H9 (cell line): ENCODE data around the gene RHBDD2. TPM values are rescaled to one million over a fixed set of nuclear protein-coding genes. Genes with fewer than 3 reads are reported as not detected.

Experiments used
- DNase-seq: peaks from one replicate; pipeline ENCODE4 v3.0.0-alpha.2; 2017
- H2AFZ ChIP-seq: one replicate; pipeline ENCODE4 v1.6.1; 2013; ENCODE audit warnings: mild to moderate bottlenecking, low read length, control low read depth, moderate library complexity
- H2AK5ac ChIP-seq: 2 replicates; pipeline ENCODE4 v1.6.1; 2013; ENCODE audit warnings: low read length, control low read depth, mixed read lengths; ENCODE audit not compliant: insufficient read length
- H2BK120ac ChIP-seq: one replicate; pipeline ENCODE4 v1.6.1; 2013; ENCODE audit warnings: low read depth, mild to moderate bottlenecking, low read length, control low read depth, inconsistent platforms; ENCODE audit not compliant: poor library complexity, severe bottlenecking
- H2BK12ac ChIP-seq: 2 replicates; pipeline ENCODE4 v1.6.1; 2013; ENCODE audit warnings: low read length, control low read depth, mixed read lengths, low read depth; ENCODE audit not compliant: insufficient read length
- H2BK15ac ChIP-seq: 2 replicates; pipeline ENCODE4 v1.6.1; 2013; ENCODE audit warnings: low read depth, low read length, control low read depth
- H2BK20ac ChIP-seq: one replicate; pipeline ENCODE4 v1.6.1; 2013; ENCODE audit warnings: low read depth, mild to moderate bottlenecking, low read length, control low read depth, inconsistent platforms; ENCODE audit not compliant: poor library complexity, severe bottlenecking
- H2BK5ac ChIP-seq: 2 replicates; pipeline ENCODE4 v1.6.1; 2013; ENCODE audit warnings: low read length, control low read depth, mixed read lengths; ENCODE audit not compliant: insufficient read length
- H3K14ac ChIP-seq: 2 replicates; pipeline ENCODE4 v1.6.1; 2013; ENCODE audit warnings: low read length, control low read depth; ENCODE audit not compliant: insufficient read depth
- H3K18ac ChIP-seq: 2 replicates; pipeline ENCODE4 v1.6.1; 2013; ENCODE audit warnings: low read depth, mild to moderate bottlenecking, mixed read lengths, low read length, control low read depth; ENCODE audit not compliant: insufficient read length
- H3K23ac ChIP-seq: 2 replicates; pipeline ENCODE4 v1.6.1; 2013; ENCODE audit warnings: low read length, control low read depth, mixed read lengths, low read depth; ENCODE audit not compliant: insufficient read length
- H3K23me2 ChIP-seq: 2 replicates; pipeline ENCODE4 v1.6.1; 2013; ENCODE audit warnings: low read depth, mild to moderate bottlenecking, mixed read lengths, low read length, control low read depth; ENCODE audit not compliant: insufficient read length, poor library complexity, severe bottlenecking
- H3K27ac ChIP-seq: 2 replicates; pipeline ENCODE4 v1.5.1; 2013; ENCODE audit warnings: low read length, control low read depth, mixed read lengths, low read depth; ENCODE audit not compliant: insufficient read length
- H3K27me3 ChIP-seq: 2 replicates; pipeline ENCODE4 v1.6.1; 2013; ENCODE audit warnings: low read length, control low read depth, inconsistent platforms; ENCODE audit not compliant: insufficient read depth
- H3K4ac ChIP-seq: 2 replicates; pipeline ENCODE4 v1.6.1; 2013; ENCODE audit warnings: low read depth, mild to moderate bottlenecking, control low read depth, inconsistent platforms, low read length, moderate library complexity
- H3K4me1 ChIP-seq: 2 replicates; pipeline ENCODE4 v1.6.1; 2013; ENCODE audit warnings: low read length, control low read depth, inconsistent platforms; ENCODE audit not compliant: insufficient read depth
- H3K4me2 ChIP-seq: 2 replicates; pipeline ENCODE4 v1.6.1; 2013; ENCODE audit warnings: low read length, control low read depth, mixed read lengths; ENCODE audit not compliant: insufficient read length, insufficient read depth
- H3K56ac ChIP-seq: 2 replicates; pipeline ENCODE4 v1.6.1; 2013; ENCODE audit warnings: low read depth, mild to moderate bottlenecking, mixed read lengths, low read length, control low read depth; ENCODE audit not compliant: insufficient read length
- H3K79me1 ChIP-seq: 2 replicates; pipeline ENCODE4 v1.6.1; 2013; ENCODE audit warnings: low read depth, mild to moderate bottlenecking, moderate library complexity, low read length, control low read depth, inconsistent platforms; ENCODE audit not compliant: insufficient read depth, poor library complexity, severe bottlenecking
- H3K79me2 ChIP-seq: 2 replicates; pipeline ENCODE4 v1.6.1; 2013; ENCODE audit warnings: low read length, control low read depth, inconsistent platforms; ENCODE audit not compliant: insufficient read depth
- H3K9ac ChIP-seq: 2 replicates; pipeline ENCODE4 v1.6.1; 2013; ENCODE audit warnings: low read length, control low read depth, mixed read lengths; ENCODE audit not compliant: insufficient read length; ENCODE audit errors: extremely low read depth
- H3K9me3 ChIP-seq: one replicate; pipeline ENCODE4 v1.6.1; 2013; ENCODE audit warnings: low read depth, low read length, inconsistent platforms; ENCODE audit not compliant: control insufficient read depth
- H3T11ph ChIP-seq: one replicate; pipeline ENCODE4 v1.6.1; 2013; ENCODE audit warnings: mild to moderate bottlenecking, low read length, control low read depth, inconsistent platforms
- H4K20me1 ChIP-seq: one replicate; pipeline ENCODE4 v1.6.1; 2013; ENCODE audit not compliant: control insufficient read depth, insufficient read length, insufficient read depth
- H4K5ac ChIP-seq: 2 replicates; pipeline ENCODE4 v1.6.1; 2013; ENCODE audit warnings: low read depth, mild to moderate bottlenecking, mixed read lengths, low read length, control low read depth; ENCODE audit not compliant: insufficient read length
- H4K8ac ChIP-seq: replicated peaks from 2 replicates; pipeline ENCODE4 v1.6.1; 2013; ENCODE audit warnings: low read length, control low read depth, mixed read lengths, low read depth; ENCODE audit not compliant: insufficient read length
- H4K91ac ChIP-seq: 2 replicates; pipeline ENCODE4 v1.6.1; 2013; ENCODE audit warnings: low read depth, mild to moderate bottlenecking, moderate library complexity, mixed read lengths, low read length, control low read depth; ENCODE audit not compliant: insufficient read length
- H3K27ac Mint-ChIP-seq, 3 experiments: 2 replicates in 2 of 3; 3 replicates in 1 of 3; pipeline ENCODE4 v1.8.0; 2020 to 2021; ENCODE audit warnings: mixed read lengths in 3 of 3, mild to moderate bottlenecking in 1 of 3, moderate library complexity in 1 of 3
- H3K27me3 Mint-ChIP-seq: 2 replicates; pipeline ENCODE4 v1.8.0; 2021; ENCODE audit warnings: low read depth, mild to moderate bottlenecking, moderate library complexity, mixed read lengths
- H3K36me3 Mint-ChIP-seq, 3 experiments: 2 replicates in 2 of 3; 3 replicates in 1 of 3; pipeline ENCODE4 v1.8.0; 2020 to 2021; ENCODE audit warnings: low read depth in 3 of 3, mixed read lengths in 3 of 3; ENCODE audit not compliant: insufficient read depth in 1 of 3
- H3K4me1 Mint-ChIP-seq, 2 experiments: 2 replicates each; pipeline ENCODE4 v1.8.0; 2020; ENCODE audit warnings: mixed read lengths in 2 of 2
- H3K4me3 Mint-ChIP-seq, 2 experiments: 2 replicates in 1 of 2; 3 replicates in 1 of 2; pipeline ENCODE4 v1.8.0; 2020 to 2021; ENCODE audit warnings: mild to moderate bottlenecking in 2 of 2, mixed read lengths in 2 of 2, moderate library complexity in 1 of 2
- H3K9me3 Mint-ChIP-seq, 2 experiments: 2 replicates in 1 of 2; 3 replicates in 1 of 2; pipeline ENCODE4 v1.8.0; 2020; ENCODE audit warnings: mild to moderate bottlenecking in 2 of 2, mixed read lengths in 2 of 2, moderate library complexity in 1 of 2
- CTCF ChIP-seq: fragments of 200-600 bp; sonication (generic); conservative IDR thresholded peaks from 3 replicates; pipeline ENCODE4 v1.8.0; 2021; ENCODE audit warnings: antibody characterized with exemption, mild to moderate bottlenecking
- WGBS: extraction: QIAGEN DNeasy Blood & Tissue Kit; methylation state at CpG from one replicate; pipeline ENCODE4 v1.1.7; 2013; ENCODE audit warnings: missing lambda C conversion rate, low lambda C conversion rate, mixed read lengths; ENCODE audit not compliant: insufficient read length; ENCODE audit errors: extremely low coverage; 5-methylcytosine and 5-hydroxymethylcytosine counted together
- total RNA-seq: library from RNA; stranded (reverse); gene quantifications from 2 replicates; pipeline ENCODE4 v1.2.1, GENCODE V29; 2021

Gene RHBDD2
- total RNA-seq, 1 experiment from 2014 or later, result 30.0 TPM

GRCh38 chr7:75924256-75924655 is 45.4 kb downstream of the RHBDD2 start:
- no peaks in the 10 kb centered on the region for H3K9me3 ChIP-seq
- no peak overlapping the region for H2BK20ac ChIP-seq
- H4K20me1 ChIP-seq, result no peaks in the 10 kb centered on the region
- no peak overlapping the region for H3K27ac Mint-ChIP-seq
- H3K27me3 ChIP-seq, result no peaks in the 10 kb centered on the region
- no peak overlapping the region for H2BK15ac ChIP-seq
- H2BK5ac ChIP-seq, result no peak overlapping the region
- H3K9me3 Mint-ChIP-seq, result no peaks in the 10 kb centered on the region; a peak in 2 of 5 replicates
- no CpG with 5 or more reads among the region's 2 CpGs for WGBS
- H2BK120ac ChIP-seq, result no peak overlapping the region
- H4K8ac ChIP-seq, result no peak overlapping the region
- no peak overlapping the region for H2BK12ac ChIP-seq
- H3K9ac ChIP-seq, result no peak overlapping the region
- peaks cover 7% of the 10 kb centered on the region for H3K79me1 ChIP-seq
- no peak overlapping the region for H2AK5ac ChIP-seq
- no peak for TF ChIP-seq CTCF
- H4K91ac ChIP-seq, result no peak overlapping the region
- H3K79me2 ChIP-seq, result peaks cover 23% of the 10 kb centered on the region
- H3K36me3 Mint-ChIP-seq, result peaks cover 0 to 23% (median 17%) of the 10 kb centered on the region in 3 experiments; a peak in 5 of 7 replicates
- no peak overlapping the region for H3K18ac ChIP-seq
- H2AFZ ChIP-seq, result no peak overlapping the region
- no peak overlapping the region for H3K14ac ChIP-seq
- H3T11ph ChIP-seq, result no peak overlapping the region
- H3K4me1 ChIP-seq, result no peaks in the 10 kb centered on the region
- no peak overlapping the region for H3K23ac ChIP-seq
- H3K4me2 ChIP-seq, result no peak overlapping the region
- H3K23me2 ChIP-seq, result no peaks in the 10 kb centered on the region
- no peak overlapping the region for H3K56ac ChIP-seq
- H4K5ac ChIP-seq, result no peak overlapping the region
- no peak overlapping the region for H3K27ac ChIP-seq
- H3K4me1 Mint-ChIP-seq, result peaks cover 3 to 8% of the 10 kb centered on the region in 2 experiments
- no peaks in the 10 kb centered on the region for H3K27me3 Mint-ChIP-seq
- H3K4ac ChIP-seq, result no peak overlapping the region
- DNase-seq, result no peak
- no peak overlapping the region for H3K4me3 Mint-ChIP-seq
